Small intestine (tissue), 16 donors: ENCODE measurements around the gene PLK3. TPM values are rescaled to one million over a fixed set of nuclear protein-coding genes. Genes with fewer than 3 reads are reported as not detected.
"Not testable (repeated sequence)": the region's sequence is repeated elsewhere in the genome, so short reads cannot be mapped to it uniquely, and the experiment has no call there.

Experiments used
- DNase-seq, 2 donors: peaks; one replicate each; pipeline versions ENCODE4 v3.0.0 to v3.0.0-alpha.2; 2013
- FAIRE-seq: peaks from 2 replicates; lab custom pipeline; 2012; peaks lifted over from hg19 to GRCh38; lab: Jason Lieb, UNC
- H3K27ac ChIP-seq, 3 donors: one replicate each; pipeline ENCODE4 v1.5.1; 2013; ENCODE audit warnings: low read length in 2 of 3, mild to moderate bottlenecking in 2 of 3, control low read depth in 1 of 3, inconsistent platforms in 1 of 3, low read depth in 1 of 3, moderate library complexity in 1 of 3
- H3K27me3 ChIP-seq, 3 donors: one replicate each; pipeline ENCODE4 v1.6.1; 2013; ENCODE audit warnings: low read length in 3 of 3, inconsistent platforms in 1 of 3; ENCODE audit not compliant: control insufficient read depth in 3 of 3, insufficient read depth in 3 of 3
- H3K36me3 ChIP-seq, 3 donors: one replicate each; pipeline ENCODE4 v1.6.1; 2013; ENCODE audit warnings: low read length in 3 of 3, inconsistent platforms in 1 of 3, low read depth in 1 of 3, mild to moderate bottlenecking in 1 of 3, moderate library complexity in 1 of 3; ENCODE audit not compliant: control insufficient read depth in 3 of 3, insufficient read depth in 2 of 3
- H3K4me1 ChIP-seq, 3 donors: one replicate each; pipeline ENCODE4 v1.6.1; 2013; ENCODE audit warnings: low read length in 2 of 3, inconsistent platforms in 1 of 3, low read depth in 1 of 3, mild to moderate bottlenecking in 1 of 3, moderate library complexity in 1 of 3; ENCODE audit not compliant: control insufficient read depth in 3 of 3, insufficient read depth in 2 of 3
- H3K4me3 ChIP-seq, 3 donors: one replicate each; pipeline ENCODE4 v1.5.1; 2013; ENCODE audit warnings: low read length in 3 of 3, control low read depth in 1 of 3, inconsistent platforms in 1 of 3, low read depth in 1 of 3, mild to moderate bottlenecking in 1 of 3, moderate library complexity in 1 of 3
- H3K9me3 ChIP-seq, 2 donors: one replicate each; pipeline ENCODE4 v1.6.1; 2013; ENCODE audit warnings: low read depth in 1 of 2, low read length in 1 of 2; ENCODE audit not compliant: control insufficient read depth in 2 of 2, insufficient read depth in 1 of 2
- WGBS, 3 donors: extraction: QIAGEN DNeasy Blood & Tissue Kit; methylation state at CpG; one replicate each; pipeline ENCODE4 v1.1.7; 2013; 5-methylcytosine and 5-hydroxymethylcytosine counted together
- long read RNA-seq, 10 donors: transcript quantifications; one replicate each; lab custom pipeline, GENCODE V29; 2026
- polyA plus RNA-seq, 4 donors: library from polyadenylated mRNA; stranded (reverse) in 3 of 4; unstranded in 1 of 4; fragments of 200-250 nt in 3 of 4; fragments of 120-200 nt in 1 of 4; gene quantifications; one replicate each; pipeline versions ENCODE4 v1.2.1 to v1.2.3, GENCODE V29; 2013
- donor health status: healthy with polysubstance abuse.
- donor health status: control.
- donor health status: control.
- donor health status: Bipolar disorder and iron deficiency.
- donor health status: healthy.

The PLK3 gene
- polyA plus RNA-seq: 10 to 100 TPM in 2 of 4 donors, 1 to 10 TPM in 2; 5.4 to 16.7 (median 10.6) TPM
- long read RNA-seq, donor 1: 0 reads
- long read RNA-seq, donor 2, partial matches to known transcripts: 0 of 2 reads
- long read RNA-seq, donor 2, other reads (novel, unspliced or antisense): 0 of 2 reads
- long read RNA-seq, donor 3: 0 reads
- long read RNA-seq, donor 4: 0 reads
- long read RNA-seq, donor 5: 0 reads
- long read RNA-seq, donor 6, partial matches to known transcripts: 0 of 2 reads
- long read RNA-seq, donor 6, other reads (novel, unspliced or antisense): 0 of 2 reads
- long read RNA-seq, donor 7: 0 reads
- long read RNA-seq, donor 8, partial matches to known transcripts: 0 of 1 reads
- long read RNA-seq, donor 8, other reads (novel, unspliced or antisense): 0 of 1 reads
- long read RNA-seq, donor 9: 0 reads
- long read RNA-seq, donor 10, partial matches to known transcripts: 0 of 1 reads
- long read RNA-seq, donor 10, other reads (novel, unspliced or antisense): 0 of 1 reads

DNA sequence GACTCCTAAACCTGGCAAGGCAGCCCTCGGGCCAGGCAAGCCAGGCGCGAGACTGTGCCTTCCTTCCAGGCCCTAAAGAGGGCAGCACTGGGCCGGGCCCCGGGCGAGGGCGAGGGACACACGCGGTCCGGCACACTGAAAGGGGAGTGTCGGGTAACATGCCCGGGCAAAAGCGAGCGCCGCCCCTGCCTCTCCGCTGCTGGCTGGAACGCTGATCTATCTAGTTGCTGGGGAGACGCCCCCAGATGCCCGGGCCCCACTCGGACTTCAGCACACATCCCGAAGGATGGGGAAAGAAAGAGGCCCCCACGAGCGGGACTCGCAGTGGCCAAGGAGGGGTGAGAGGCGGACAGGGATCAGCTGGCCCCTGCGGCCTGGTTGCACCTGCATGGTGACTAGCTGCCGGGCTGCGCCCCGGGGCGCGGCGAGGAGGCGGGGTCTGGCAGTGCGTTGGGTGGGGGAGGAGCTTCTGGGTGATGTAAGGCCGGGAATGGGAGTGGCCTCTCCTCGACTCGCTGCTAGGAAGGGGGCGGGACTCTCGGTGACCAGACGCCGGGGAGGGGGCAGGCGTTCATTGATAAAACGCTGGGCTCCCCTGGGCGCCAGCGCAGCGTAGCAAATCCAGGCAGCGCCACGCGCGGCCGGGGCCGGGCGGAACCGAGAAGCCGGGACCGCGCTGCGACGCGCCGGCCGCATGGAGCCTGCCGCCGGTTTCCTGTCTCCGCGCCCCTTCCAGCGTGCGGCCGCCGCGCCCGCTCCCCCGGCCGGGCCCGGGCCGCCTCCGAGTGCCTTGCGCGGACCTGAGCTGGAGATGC lies at the start of gene PLK3:
TSS of gene PLK3 (plus strand) at position 608 of the 815 bp plus-strand sequence. CDS start at position 695, 87 bp downstream.
- DNase-seq: peak; percentile 98 to 99
- 0 to 1% (median 0%) methylated on average over 48 to 79 of the region's 79 CpGs for WGBS, 3 donors

DNA sequence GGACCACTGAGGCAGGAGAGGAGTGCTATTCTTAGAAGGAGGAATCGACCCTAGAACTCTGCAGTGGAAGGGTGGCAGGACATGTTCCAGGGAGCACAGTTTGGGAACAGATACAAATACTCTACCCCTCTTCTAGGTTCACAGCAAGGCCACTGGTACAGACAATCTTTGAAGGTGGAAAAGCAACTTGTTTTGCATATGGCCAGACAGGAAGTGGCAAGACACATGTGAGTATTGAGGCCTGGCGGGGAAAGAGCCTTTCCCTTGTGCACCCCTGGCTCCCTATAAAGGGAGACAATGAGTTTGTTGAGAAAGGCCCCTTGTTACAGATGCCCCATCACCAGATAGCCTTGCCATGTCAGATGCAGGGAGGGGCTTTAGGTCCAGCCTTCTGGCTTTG lies 42.8 kb upstream of the PLK3 start:
- DNase-seq (no peak), FAIRE-seq (no peak)
- Histone ChIP-seq H3K9me3 (no peaks in the 10 kb centered on the region), H3K36me3 (peaks cover 0 to 65% (median 6%) of the 10 kb centered on the region in 3 donors), H3K27me3 (no peaks in the 10 kb centered on the region), H3K4me3 (no peak overlapping the region), H3K4me1 (no peaks in the 10 kb centered on the region), H3K27ac (no peak overlapping the region)
- 76 to 85% (median 80%) methylated on average over 2 of the region's 2 CpGs for WGBS, 3 donors

More for the DNA sequence above, at the start of gene PLK3:
- FAIRE-seq: no peak
- H3K4me3 ChIP-seq: peak within 1 kb of the TSS; percentile 78 to 94 (median 86)
- H3K27me3 ChIP-seq: no peaks in the 10 kb centered on the region
- H3K36me3 ChIP-seq: peaks cover 2 to 34% (median 6%) of the 10 kb centered on the region in 3 donors
- peaks cover 0 to 30% (median 2%) of the 10 kb centered on the region in 3 donors for H3K4me1 ChIP-seq
- H3K9me3 ChIP-seq: no peaks in the 10 kb centered on the region
- H3K27ac ChIP-seq: peak within 1 kb of the TSS; percentile 92 to 98 (median 92)

DNA sequence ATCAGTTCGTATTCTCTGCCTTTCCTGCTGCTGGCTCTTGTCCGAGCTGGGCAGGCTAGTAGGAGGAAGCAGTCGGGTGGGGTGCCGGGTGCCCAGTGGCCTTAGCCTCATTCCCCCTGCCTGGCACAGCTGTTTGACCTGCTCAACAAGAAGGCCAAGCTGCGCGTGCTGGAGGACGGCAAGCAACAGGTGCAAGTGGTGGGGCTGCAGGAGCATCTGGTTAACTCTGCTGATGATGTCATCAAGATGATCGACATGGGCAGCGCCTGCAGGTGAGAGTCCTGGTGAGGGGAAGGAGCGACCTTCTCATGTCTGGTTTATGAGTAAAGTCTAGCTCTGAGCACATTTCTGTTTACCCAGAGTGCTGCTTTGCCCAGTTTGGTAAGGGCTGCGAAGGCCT lies 41.1 kb upstream of the PLK3 start:
- FAIRE-seq (no peak), DNase-seq (no peak)
- Histone ChIP-seq H3K4me1 (no peaks in the 10 kb centered on the region), H3K36me3 (peaks cover 0 to 66% (median 4%) of the 10 kb centered on the region in 3 donors), H3K4me3 (no peak overlapping the region), H3K9me3 (no peaks in the 10 kb centered on the region), H3K27ac (no peak overlapping the region), H3K27me3 (no peaks in the 10 kb centered on the region)
- 90 to 96% (median 92%) methylated on average over 11 of the region's 11 CpGs for WGBS, 3 donors

DNA sequence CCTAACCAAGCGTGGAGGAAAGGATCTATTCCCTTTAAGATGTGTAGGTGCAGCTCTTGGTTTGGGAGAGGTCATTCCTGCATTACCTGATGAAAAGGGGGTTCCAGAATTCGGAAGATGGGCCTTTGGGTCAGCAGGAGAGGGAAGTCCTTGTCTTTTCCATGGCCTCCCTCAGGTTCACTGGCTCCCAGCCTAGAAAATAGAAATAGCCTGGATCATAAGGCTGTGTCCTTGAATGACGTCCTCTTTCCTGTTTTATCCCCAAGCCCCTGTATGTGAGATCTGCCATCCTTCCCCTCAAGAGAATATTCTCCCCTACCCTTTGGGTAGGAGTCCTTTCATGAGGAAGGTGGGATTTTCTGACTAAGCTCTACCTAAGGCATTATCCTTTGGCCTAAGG lies 39.3 kb upstream of the PLK3 start:
- Histone ChIP-seq H3K27ac (no peak overlapping the region), H3K4me3 (no peak overlapping the region), H3K36me3 (peaks cover 0 to 67% (median 4%) of the 10 kb centered on the region in 3 donors), H3K4me1 (no peaks in the 10 kb centered on the region), H3K27me3 (no peaks in the 10 kb centered on the region), H3K9me3 (no peaks in the 10 kb centered on the region)
- DNase-seq (no peak), FAIRE-seq (no peak)
- 87 to 97% (median 94%) methylated on average over 3 of the region's 3 CpGs for WGBS, 3 donors

DNA sequence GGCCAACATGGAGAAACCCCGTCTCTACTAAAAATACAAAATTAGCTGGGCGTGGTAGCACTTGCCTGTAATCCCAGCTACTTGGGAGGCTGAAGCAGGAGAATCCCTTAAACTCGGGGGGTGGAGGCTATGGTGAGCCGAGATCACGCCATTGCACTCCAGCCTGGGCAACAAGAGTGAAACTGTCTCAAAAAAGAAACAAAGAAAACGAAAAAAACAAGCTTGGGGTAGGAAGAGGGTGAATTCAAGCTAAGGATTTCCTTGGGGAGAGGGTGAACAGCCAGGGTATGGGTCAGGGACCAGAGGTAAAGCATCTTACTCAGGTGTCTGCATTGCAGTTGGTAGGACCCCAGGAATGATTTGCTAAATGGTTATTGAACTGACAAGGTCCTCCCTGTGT lies 33.8 kb upstream of the PLK3 start:
- H3K4me3 ChIP-seq, H3K4me1 ChIP-seq, H3K27me3 ChIP-seq, FAIRE-seq, H3K27ac ChIP-seq, DNase-seq, H3K9me3 ChIP-seq: not testable (repeated sequence)
- 91 to 96% (median 96%) methylated on average over 6 of the region's 6 CpGs for WGBS, 3 donors
- peaks cover 0 to 45% (median 0%) of the 10 kb centered on the region in 3 donors for H3K36me3 ChIP-seq

DNA sequence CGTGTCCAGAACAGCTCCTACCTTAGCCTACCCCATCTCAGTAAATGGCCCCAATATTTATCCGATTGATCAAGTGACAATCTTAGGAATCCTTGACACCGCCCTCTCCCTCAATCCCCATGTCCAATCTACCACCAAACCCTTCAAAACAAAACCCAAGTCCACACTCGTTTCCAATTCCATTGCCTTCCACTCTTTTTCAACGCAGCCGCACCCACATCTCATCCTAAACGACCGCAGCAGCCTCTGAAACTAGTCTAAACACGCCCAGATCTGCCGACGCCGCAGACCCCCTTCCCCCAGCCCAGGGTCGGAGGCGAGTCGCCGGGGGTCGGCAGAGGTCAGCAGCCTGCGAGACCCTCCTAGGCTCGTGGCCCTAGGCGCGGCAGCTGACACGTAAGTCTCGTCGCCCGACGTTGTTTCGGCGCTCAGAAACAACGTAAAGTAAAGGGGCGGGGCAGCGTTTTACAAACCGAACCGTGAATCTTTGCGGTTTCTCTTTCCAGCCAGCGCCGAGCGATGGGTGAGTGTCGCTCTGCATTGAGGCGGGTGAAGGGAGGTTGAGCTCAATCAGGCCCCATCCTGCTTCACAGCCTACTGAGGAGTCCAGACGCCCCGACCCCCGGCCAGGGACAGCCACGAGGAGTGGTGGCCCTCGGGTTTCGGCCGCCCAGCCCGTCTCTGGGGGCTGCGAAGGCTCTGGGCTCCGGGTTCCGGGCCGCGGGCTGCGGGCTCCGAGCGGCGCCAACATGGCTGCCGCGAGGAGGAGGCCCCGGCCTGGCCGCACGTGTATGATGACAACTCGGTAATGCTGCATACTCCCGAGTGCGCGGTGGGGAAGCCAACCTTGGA lies 24.9 kb upstream of the PLK3 start, which contains the start of gene RPS8:
TSS of gene RPS8 (plus strand) at position 463 of the 852 bp plus-strand sequence. CDS start at position 520, 57 bp downstream.
- H3K4me3 ChIP-seq: peak within 1 kb of the TSS; percentile 72 to 98 (median 92)
- 0% methylated on average over 59 to 65 of the region's 65 CpGs for WGBS, 3 donors

DNA sequence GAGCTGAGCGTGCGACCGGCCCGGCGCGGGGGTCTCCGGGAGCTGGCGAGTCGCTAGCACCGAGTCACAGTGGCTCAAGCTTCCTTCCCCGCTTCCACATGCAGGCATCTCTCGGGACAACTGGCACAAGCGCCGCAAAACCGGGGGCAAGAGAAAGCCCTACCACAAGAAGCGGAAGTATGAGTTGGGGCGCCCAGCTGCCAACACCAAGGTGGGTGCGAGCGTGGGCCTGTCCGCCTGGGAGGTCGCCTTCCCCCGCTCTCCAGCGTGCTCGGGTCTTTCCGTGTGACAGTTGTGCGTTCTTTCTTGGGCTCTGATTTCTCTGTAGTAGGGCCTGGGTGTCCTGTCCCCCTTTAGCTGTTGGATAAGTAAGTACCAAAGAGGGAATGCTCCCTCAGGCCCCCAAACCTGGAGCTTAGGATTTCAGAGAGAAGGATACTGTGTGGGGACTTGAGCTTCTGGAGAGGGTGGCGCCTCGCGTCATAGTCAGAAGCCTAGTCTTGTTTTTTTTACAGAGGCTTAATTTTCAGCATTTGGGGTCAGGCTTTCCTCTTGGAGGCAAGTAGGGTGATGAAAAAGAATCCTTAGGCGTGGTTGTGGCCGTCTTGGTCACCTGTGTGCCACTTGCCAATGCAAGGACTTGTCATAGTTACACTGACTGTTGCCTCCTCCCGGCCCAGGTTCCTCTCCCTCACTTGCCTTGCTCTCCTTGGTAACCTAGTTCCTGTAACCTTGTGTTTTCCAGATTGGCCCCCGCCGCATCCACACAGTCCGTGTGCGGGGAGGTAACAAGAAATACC lies 24.0 kb upstream of the PLK3 start:
- H3K36me3 ChIP-seq: peaks cover 7 to 48% (median 7%) of the 10 kb centered on the region in 3 donors
- peaks cover 0 to 16% (median 0%) of the 10 kb centered on the region in 3 donors for H3K4me1 ChIP-seq
- DNase-seq (peak; percentile 48 to 59), FAIRE-seq (no peak)
- H3K4me3 ChIP-seq: peak overlapping the region; percentile 72 to 98 (median 92)
- H3K9me3 ChIP-seq: no peaks in the 10 kb centered on the region
- H3K27me3 ChIP-seq: no peaks in the 10 kb centered on the region
- H3K27ac ChIP-seq: peak overlapping the region; percentile 95 to 99 (median 98)
- 0 to 4% (median 2%) methylated on average over 36 of the region's 36 CpGs for WGBS, 3 donors

More for the DNA sequence above, 24.9 kb upstream of the PLK3 start, which contains the start of gene RPS8:
- peak within 1 kb of the TSS; percentile 95 to 99 (median 98) for H3K27ac ChIP-seq
- H3K27me3 ChIP-seq: no peaks in the 10 kb centered on the region
- DNase-seq (peak; percentile 96 to 98), FAIRE-seq (no peak)
- H3K36me3 ChIP-seq: peaks cover 7 to 41% (median 7%) of the 10 kb centered on the region in 3 donors
- H3K9me3 ChIP-seq: no peaks in the 10 kb centered on the region
- H3K4me1 ChIP-seq: peaks cover 0 to 16% (median 0%) of the 10 kb centered on the region in 3 donors
